ENCODE results near the gene PRRC2A. TPM values are rescaled to one million over a fixed set of nuclear protein-coding genes. Genes with fewer than 3 reads are reported as not detected.
A peak's percentile ranks its signal among the peaks of the same experiment; 100 is the strongest.

Gene PRRC2A
- total RNA-seq, 2 experiments from 2014 or later: 246 to 257 TPM

- no peaks in the 10 kb centered on the region for H3K9me3 Mint-ChIP-seq
- no peaks in the 10 kb centered on the region for H3K36me3 Mint-ChIP-seq
- no peaks in the 10 kb centered on the region for H3K27me3 Mint-ChIP-seq
- H3K27ac Mint-ChIP-seq: no peak overlapping the region
- DNase-seq: no peak
- ChIA-PET POLR2A (no interaction called here), CTCF (interaction anchor here (0.6 to 4.0 kb wide), 5 partner anchors 13 to 70 kb away, joined by 3 to 27 read pairs (median 3); partner anchors contain the start of gene DDX39B)
- intact Hi-C loops (cut with micrococcal nuclease): loop anchor here (10.0 kb wide), 1 partner anchor 276 kb away; no protein-coding TSS in a partner anchor
- peaks cover 12% of the 10 kb centered on the region for H3K4me1 Mint-ChIP-seq (ENCODE audit: low read depth)
- no peak overlapping the region for H3K4me3 Mint-ChIP-seq
Measured at GRCh38 chr6:31610968-31611367, 9.5 kb upstream of the PRRC2A start.

GRCh38 chr6:31614075-31614619 lies 6.4 kb upstream of the PRRC2A start:
- H3K4me1 Mint-ChIP-seq (ENCODE audit: low read depth): peaks cover 30% of the 10 kb centered on the region
- POLR2A ChIA-PET: interaction anchor here (0.9 to 1.8 kb wide), 3 partner anchors 16 to 78 kb away, joined by 3 to 4 read pairs (median 3); partner anchors contain the start of gene NFKBIL1
- no peaks in the 10 kb centered on the region for H3K36me3 Mint-ChIP-seq
- H3K4me3 Mint-ChIP-seq: no peak overlapping the region
- H3K27me3 Mint-ChIP-seq: no peaks in the 10 kb centered on the region
- H3K27ac Mint-ChIP-seq: no peak overlapping the region
- CTCF ChIA-PET: interaction anchor here (2.0 to 4.5 kb wide), 2 partner anchors 16 to 63 kb away, joined by 6 to 22 read pairs; no protein-coding TSS in a partner anchor
- no peaks in the 10 kb centered on the region for H3K9me3 Mint-ChIP-seq
- no peak for DNase-seq
- intact Hi-C loops (cut with micrococcal nuclease): loop anchor here (10.0 kb wide), 1 partner anchor 279 kb away; no protein-coding TSS in a partner anchor

GRCh38 chr6:31614684-31615578 lies 5.6 kb upstream of the PRRC2A start, which contains the start of gene AIF1:
Gene AIF1, plus strand, starts transcription at chr6:31615234. Its CDS starts 96 bp downstream, at chr6:31615330.
- Mint-ChIP-seq H3K36me3 (no peaks in the 10 kb centered on the region), H3K27ac (peak within 1 kb of the TSS; percentile 55), H3K9me3 (no peaks in the 10 kb centered on the region), H3K4me3 (peak within 1 kb of the TSS; percentile 66), H3K4me1 (ENCODE audit: low read depth) (peaks cover 33% of the 10 kb centered on the region), H3K27me3 (no peaks in the 10 kb centered on the region)
- ChIA-PET POLR2A (interaction anchor here (1.1 to 1.8 kb wide), 2 partner anchors 67 to 79 kb away, joined by 3 to 4 read pairs; partner anchors contain the start of gene NFKBIL1), CTCF (interaction anchor here (1.0 to 4.5 kb wide), 2 partner anchors 17 to 64 kb away, joined by 3 to 22 read pairs; no protein-coding TSS in a partner anchor)
- intact Hi-C loops (cut with micrococcal nuclease): loop anchor here (10.0 kb wide), 1 partner anchor 280 kb away; no protein-coding TSS in a partner anchor
- no peak for DNase-seq

- Mint-ChIP-seq H3K4me1 (ENCODE audit: low read depth) (peaks cover 33% of the 10 kb centered on the region), H3K9me3 (no peaks in the 10 kb centered on the region), H3K4me3 (peak overlapping the region; percentile 66), H3K27ac (peak overlapping the region; percentile 55), H3K36me3 (no peaks in the 10 kb centered on the region), H3K27me3 (no peaks in the 10 kb centered on the region)
- CTCF ChIA-PET: interaction anchor here (0.7 to 4.5 kb wide), 3 partner anchors 11 to 65 kb away, joined by 3 to 22 read pairs (median 7); no protein-coding TSS in a partner anchor
- intact Hi-C loops (cut with micrococcal nuclease): loop anchor here (10.0 kb wide), 1 partner anchor 281 kb away; no protein-coding TSS in a partner anchor
- peak; percentile 53 for DNase-seq
- POLR2A ChIA-PET: no interaction called here
Measured at GRCh38 chr6:31615748-31616147, 4.8 kb upstream of the PRRC2A start.

GRCh38 chr6:31617010-31617409 lies 3.5 kb upstream of the PRRC2A start:
- Mint-ChIP-seq H3K27ac (no peak overlapping the region), H3K36me3 (peaks cover 8% of the 10 kb centered on the region), H3K4me3 (peak overlapping the region; percentile 7), H3K27me3 (no peaks in the 10 kb centered on the region), H3K9me3 (no peaks in the 10 kb centered on the region), H3K4me1 (ENCODE audit: low read depth) (peaks cover 38% of the 10 kb centered on the region)
- ChIA-PET POLR2A (no interaction called here), CTCF (interaction anchor here (2.2 to 4.5 kb wide), 2 partner anchors 19 to 66 kb away, joined by 7 to 22 read pairs; no protein-coding TSS in a partner anchor)
- intact Hi-C loops (cut with micrococcal nuclease): loop anchor here (10.0 kb wide), 1 partner anchor 282 kb away; no protein-coding TSS in a partner anchor
- DNase-seq: no peak

GRCh38 chr6:31619805-31620585 lies 520 bp upstream of the PRRC2A start:
- CTCF ChIA-PET: interaction anchor here (0.8 to 1.3 kb wide), 5 partner anchors 22 to 78 kb away, joined by 3 to 6 read pairs (median 3); partner anchors contain the start of genes DDX39B and NCR3
- DNase-seq: peak; percentile 98
- Mint-ChIP-seq H3K27ac (peak overlapping the region; percentile 98), H3K27me3 (no peaks in the 10 kb centered on the region), H3K4me3 (peak overlapping the region; percentile 91), H3K9me3 (no peaks in the 10 kb centered on the region), H3K36me3 (peaks cover 31% of the 10 kb centered on the region), H3K4me1 (ENCODE audit: low read depth) (peaks cover 47% of the 10 kb centered on the region)
- POLR2A ChIA-PET: interaction anchor here (0.8 to 3.5 kb wide), 7 partner anchors 33 to 352 kb away, joined by 3 to 26 read pairs (median 5); partner anchors contain the start of genes BAG6, DDX39B, DXO and GPANK1
- intact Hi-C loops (cut with micrococcal nuclease): loop anchor here (1.0 to 10.0 kb wide), 9 partner anchors 32 to 348 kb away; partner anchors contain the start of genes ATP6V1G2, BAG6, DDX39B and HLA-C

- POLR2A ChIA-PET: interaction anchor here (0.5 to 3.5 kb wide), 9 partner anchors 13 to 350 kb away, joined by 3 to 26 read pairs (median 5); partner anchors contain the start of genes BAG6, CSNK2B, DDX39B and DXO
- H3K27me3 Mint-ChIP-seq: no peaks in the 10 kb centered on the region
Measured at GRCh38 chr6:31621320-31621939, 915 bp downstream of the PRRC2A start.

GRCh38 chr6:31621991-31622390 lies 1.5 kb downstream of the PRRC2A start:
- CTCF ChIA-PET: interaction anchor here (0.8 to 1.9 kb wide), 9 partner anchors 22 to 76 kb away, joined by 3 to 9 read pairs (median 3); partner anchors contain the start of genes ATP6V1G2, LTB and NFKBIL1
- H3K4me3 Mint-ChIP-seq: peak overlapping the region; percentile 91
- POLR2A ChIA-PET: interaction anchor here (0.7 to 3.5 kb wide), 6 partner anchors 12 to 106 kb away, joined by 3 to 26 read pairs (median 6); partner anchors contain the start of genes BAG6, CSNK2B, GPANK1 and MCCD1
- H3K9me3 Mint-ChIP-seq: no peaks in the 10 kb centered on the region
- peaks cover 47% of the 10 kb centered on the region for H3K36me3 Mint-ChIP-seq
- peak overlapping the region; percentile 98 for H3K27ac Mint-ChIP-seq
- intact Hi-C loops (cut with micrococcal nuclease): loop anchor here (2.0 kb wide), 1 partner anchor 53 kb away; no protein-coding TSS in a partner anchor
- H3K27me3 Mint-ChIP-seq: no peaks in the 10 kb centered on the region
- H3K4me1 Mint-ChIP-seq (ENCODE audit: low read depth): peaks cover 28% of the 10 kb centered on the region
- no peak for DNase-seq

More at GRCh38 chr6:31621320-31621939, 915 bp downstream of the PRRC2A start:
- intact Hi-C loops (cut with micrococcal nuclease): loop anchor here (2.0 kb wide), 1 partner anchor 53 kb away; no protein-coding TSS in a partner anchor
- CTCF ChIA-PET: interaction anchor here (0.9 to 1.9 kb wide), 6 partner anchors 21 to 75 kb away, joined by 3 to 9 read pairs (median 5); partner anchors contain the start of genes ATP6V1G2 and NFKBIL1
- Mint-ChIP-seq H3K9me3 (no peaks in the 10 kb centered on the region), H3K4me3 (peak overlapping the region; percentile 91), H3K36me3 (peaks cover 45% of the 10 kb centered on the region), H3K4me1 (ENCODE audit: low read depth) (peaks cover 33% of the 10 kb centered on the region), H3K27ac (peak overlapping the region; percentile 98)
- DNase-seq: no peak

GRCh38 chr6:31622684-31623091 lies 2.2 kb downstream of the PRRC2A start:
- CTCF ChIA-PET: interaction anchor here (0.8 to 1.9 kb wide), 7 partner anchors 24 to 81 kb away, joined by 3 to 9 read pairs (median 3); partner anchors contain the start of genes ATP6V1G2, DDX39B, LTB and NFKBIL1
- intact Hi-C loops (cut with micrococcal nuclease): no loop called here
- POLR2A ChIA-PET: interaction anchor here (1.1 to 3.5 kb wide), 5 partner anchors 11 to 94 kb away, joined by 3 to 26 read pairs (median 8); partner anchors contain the start of genes BAG6, CSNK2B, GPANK1 and MCCD1
- peaks cover 27% of the 10 kb centered on the region for H3K4me1 Mint-ChIP-seq (ENCODE audit: low read depth)
- peaks cover 54% of the 10 kb centered on the region for H3K36me3 Mint-ChIP-seq
- H3K4me3 Mint-ChIP-seq: peak overlapping the region; percentile 91
- no peaks in the 10 kb centered on the region for H3K9me3 Mint-ChIP-seq
- no peaks in the 10 kb centered on the region for H3K27me3 Mint-ChIP-seq
- DNase-seq: no peak
- H3K27ac Mint-ChIP-seq: peak overlapping the region; percentile 98

- Mint-ChIP-seq H3K9me3 (no peaks in the 10 kb centered on the region), H3K4me3 (no peak overlapping the region), H3K36me3 (peaks cover 64% of the 10 kb centered on the region), H3K4me1 (ENCODE audit: low read depth) (peaks cover 20% of the 10 kb centered on the region), H3K27me3 (no peaks in the 10 kb centered on the region), H3K27ac (peak overlapping the region; percentile 31)
- ChIA-PET CTCF (interaction anchor here (1.0 kb wide), 1 partner anchor 72 kb away, joined by 4 read pairs; no protein-coding TSS in a partner anchor), POLR2A (interaction anchor here (0.5 kb wide), 1 partner anchor 46 kb away, joined by 3 read pairs; the partner anchor contains the start of gene LY6G5B)
- intact Hi-C loops (cut with micrococcal nuclease): no loop called here
- DNase-seq: no peak
Measured at GRCh38 chr6:31624070-31624469, 3.6 kb downstream of the PRRC2A start.

All from activated CD4-positive, alpha-beta memory T cell treated with anti-CD3 and anti-CD28 coated beads for 36 hours (primary cell).